SK-N-SH (cell line): Measurements from ENCODE around the gene DNMT3A. TPM values are rescaled to one million over a fixed set of nuclear protein-coding genes. Genes with fewer than 3 reads are reported as not detected.

Experiments used
- CTCF ChIA-PET: fragments of 300-600, 350-600 bp; formaldehyde crosslinking; extraction: SDS; loops from one replicate; lab custom pipeline; 2021; lab: Yijun Ruan, JAX
- POLR2A ChIA-PET: fragments of 350-600 bp; sonication (Branson Sonifier 250); formaldehyde crosslinking; extraction: SDS; loops from one replicate; lab custom pipeline; 2020; ENCODE audit warnings: antibody characterized with exemption, inconsistent platforms; lab: Yijun Ruan, JAX
- DNase-seq: peaks from one replicate; pipeline ENCODE4 v3.0.0; 2012
- H2AFZ ChIP-seq: fragments of 200-600 bp; sonication (generic); 2 replicates; pipeline ENCODE4 v1.8.1; 2016; ENCODE audit warnings: antibody characterized with exemption, mild to moderate bottlenecking, low read depth
- H3F3A ChIP-seq: fragments of 200-600 bp; sonication (generic); replicated peaks from 2 replicates; pipeline ENCODE3; 2016; ENCODE audit warnings: antibody characterized with exemption, mild to moderate bottlenecking; ENCODE audit not compliant: insufficient read depth
- H3K27ac ChIP-seq, 2 experiments: fragments of 200-500 bp in 1 of 2; fragments of 200-600 bp in 1 of 2; sonication (Bioruptor generic) in 1 of 2; sonication (generic), shearing (Covaris generic) in 1 of 2; 2 replicates each; pipeline versions ENCODE4 v1.5.1 to v1.6.1; 2014 to 2016; ENCODE audit warnings: low read depth in 2 of 2, inconsistent platforms in 1 of 2, low read length in 1 of 2, mild to moderate bottlenecking in 1 of 2, mixed read lengths in 1 of 2
- H3K27me3 ChIP-seq: fragments of 200-600 bp; sonication (generic), shearing (Covaris generic); 2 replicates; pipeline ENCODE4 v1.6.1; 2016; ENCODE audit warnings: mixed run types; ENCODE audit not compliant: insufficient read depth
- H3K36me3 ChIP-seq, 2 experiments: fragments of 200-500 bp in 1 of 2; fragments of 200-600 bp in 1 of 2; sonication (Bioruptor generic) in 1 of 2; sonication (generic) in 1 of 2; replicated peaks in 1 of 2; 2 replicates each; pipeline versions ENCODE3 to v1.5.1; 2014 to 2016; ENCODE audit warnings: low read length in 1 of 2, mild to moderate bottlenecking in 1 of 2; ENCODE audit not compliant: insufficient read depth in 2 of 2, control insufficient read depth in 1 of 2
- H3K4me1 ChIP-seq, 2 experiments: fragments of 200-500 bp in 1 of 2; fragments of 200-600 bp in 1 of 2; sonication (Bioruptor generic) in 1 of 2; sonication (generic), shearing (Covaris generic) in 1 of 2; 2 replicates each; pipeline versions ENCODE4 v1.5.1 to v1.6.1; 2014 to 2016; ENCODE audit warnings: low read depth in 1 of 2, low read length in 1 of 2, mixed run types in 1 of 2; ENCODE audit not compliant: insufficient read depth in 2 of 2, control insufficient read depth in 1 of 2
- H3K4me2 ChIP-seq: fragments of 200-600 bp; sonication (generic), shearing (Covaris generic); 2 replicates; pipeline ENCODE4 v1.6.1; 2017; ENCODE audit warnings: mixed run types
- H3K4me3 ChIP-seq, 2 experiments: fragments of 200-500 bp in 1 of 2; fragments of 200-600 bp in 1 of 2; sonication (Bioruptor generic) in 1 of 2; sonication (generic), shearing (Covaris generic) in 1 of 2; 2 replicates each; pipeline versions ENCODE4 v1.5.1 to v1.8.1; 2014 to 2016; ENCODE audit warnings: low read depth in 2 of 2, inconsistent platforms in 1 of 2, low read length in 1 of 2, mild to moderate bottlenecking in 1 of 2, mixed read lengths in 1 of 2, moderate library complexity in 1 of 2
- H3K79me2 ChIP-seq: fragments of 200-600 bp; sonication (generic); 2 replicates; pipeline ENCODE4 v1.8.1; 2017; ENCODE audit warnings: mild to moderate bottlenecking; ENCODE audit not compliant: insufficient read depth
- H3K9ac ChIP-seq: fragments of 200-600 bp; sonication (generic); 2 replicates; pipeline ENCODE4 v1.6.1; 2017; ENCODE audit warnings: mixed run types
- H3K9me2 ChIP-seq: fragments of 200-600 bp; sonication (generic); 2 replicates; pipeline ENCODE4 v1.6.1; 2017; ENCODE audit warnings: mixed run types
- H3K9me3 ChIP-seq: fragments of 200-600 bp; sonication (generic); 2 replicates; pipeline ENCODE4 v1.6.1; 2017; ENCODE audit warnings: mixed run types, mild to moderate bottlenecking, moderate library complexity
- H4K20me1 ChIP-seq: fragments of 200-600 bp; sonication (generic); 2 replicates; pipeline ENCODE4 v1.6.1; 2017; ENCODE audit warnings: mild to moderate bottlenecking, mixed run types; ENCODE audit not compliant: insufficient read depth
- CHD2 ChIP-seq: fragments of 150-350 bp; IDR thresholded peaks from 2 replicates; pipeline ENCODE4 v1.6.1; 2018; ENCODE audit warnings: low read length; ENCODE audit not compliant: partially characterized antibody
- ELF1 ChIP-seq: IDR thresholded peaks from 2 replicates; pipeline ENCODE4 v1.4.0; 2012
- EZH2phosphoT487 ChIP-seq: fragments of 200-600 bp; sonication (generic); IDR thresholded peaks from 2 replicates; pipeline ENCODE4 v1.6.1; 2017; ENCODE audit warnings: low read depth, mixed run types, mild to moderate bottlenecking, antibody characterized with exemption, moderate library complexity, borderline replicate concordance
- FOXM1 ChIP-seq: IDR thresholded peaks from 2 replicates; pipeline ENCODE4 v1.4.0; 2012; ENCODE audit warnings: low read depth, mild to moderate bottlenecking
- GABPA ChIP-seq: IDR thresholded peaks from 2 replicates; pipeline ENCODE4 v1.4.0; 2012; ENCODE audit warnings: low read depth, mild to moderate bottlenecking
- GATA2 ChIP-seq: sonication (generic); formaldehyde crosslinking; IDR thresholded peaks from 2 replicates; pipeline ENCODE4 v1.5.0; 2020; ENCODE audit warnings: mild to moderate bottlenecking, missing genetic modification reagents
- JUND ChIP-seq: IDR thresholded peaks from 2 replicates; pipeline ENCODE4 v1.4.0; 2012
- MEF2A ChIP-seq: IDR thresholded peaks from 2 replicates; pipeline ENCODE4 v1.4.0; 2012; ENCODE audit warnings: low read depth, borderline replicate concordance
- MXI1 ChIP-seq: IDR thresholded peaks from 2 replicates; pipeline ENCODE4 v1.6.1; 2012; ENCODE audit warnings: mild to moderate bottlenecking, low read depth, low read length, improper control_type of control experiment
- POLR2AphosphoS5 ChIP-seq: IDR thresholded peaks from 2 replicates; pipeline ENCODE4 v1.6.1; 2012; ENCODE audit warnings: low read depth, low read length
- RXRA ChIP-seq: IDR thresholded peaks from 2 replicates; pipeline ENCODE4 v1.4.0; 2012; ENCODE audit warnings: low read depth, mild to moderate bottlenecking, borderline replicate concordance
- TEAD4 ChIP-seq: IDR thresholded peaks from 2 replicates; pipeline ENCODE4 v1.4.0; 2012; ENCODE audit warnings: mild to moderate bottlenecking, borderline replicate concordance; ENCODE audit not compliant: insufficient read depth
- YY1 ChIP-seq: IDR thresholded peaks from 2 replicates; pipeline ENCODE4 v1.4.0; 2012; ENCODE audit warnings: low read depth, mild to moderate bottlenecking
- ZBTB33 ChIP-seq: IDR thresholded peaks from 2 replicates; pipeline ENCODE4 v1.4.0; 2012; ENCODE audit warnings: low read depth, borderline replicate concordance
- WGBS: methylation state at CpG from one replicate; pipeline ENCODE4 v1.1.6; 2017; ENCODE audit warnings: low lambda C conversion rate; 5-methylcytosine and 5-hydroxymethylcytosine counted together
- polyA plus RNA-seq, 3 experiments: library from polyadenylated mRNA; depleted of rRNA; stranded (reverse); fragments of >200 nt; gene quantifications; 2 replicates each; pipeline ENCODE4 v1.2.3, GENCODE V29; 2012
- TF ChIP-seq, protein P1 (sequence below): fragments of 200-600 bp; sonication (generic); IDR thresholded peaks from 2 replicates; pipeline ENCODE4 v1.6.1; 2017; ENCODE audit warnings: antibody characterized with exemption, mild to moderate bottlenecking, moderate library complexity
- TF ChIP-seq, protein P2 (sequence below): fragments of 150-350 bp; IDR thresholded peaks from 2 replicates; pipeline ENCODE4 v1.6.1; 2017; ENCODE audit warnings: antibody characterized with exemption, low read length, low read depth, borderline replicate concordance
- TF ChIP-seq, protein P3 (sequence below): fragments of 150-350 bp; IDR thresholded peaks from 2 replicates; pipeline ENCODE4 v1.6.1; 2016; ENCODE audit warnings: mild to moderate bottlenecking, low read depth, low read length
- TF ChIP-seq, protein P4 (sequence below): IDR thresholded peaks from 2 replicates; pipeline ENCODE4 v1.6.1; 2012; ENCODE audit warnings: mild to moderate bottlenecking, low read depth, low read length, moderate library complexity

Gene DNMT3A
- polyA plus RNA-seq, 1 of the 3 experiments (the other 2 are of a cell fraction), result 5.6 TPM

DNA sequence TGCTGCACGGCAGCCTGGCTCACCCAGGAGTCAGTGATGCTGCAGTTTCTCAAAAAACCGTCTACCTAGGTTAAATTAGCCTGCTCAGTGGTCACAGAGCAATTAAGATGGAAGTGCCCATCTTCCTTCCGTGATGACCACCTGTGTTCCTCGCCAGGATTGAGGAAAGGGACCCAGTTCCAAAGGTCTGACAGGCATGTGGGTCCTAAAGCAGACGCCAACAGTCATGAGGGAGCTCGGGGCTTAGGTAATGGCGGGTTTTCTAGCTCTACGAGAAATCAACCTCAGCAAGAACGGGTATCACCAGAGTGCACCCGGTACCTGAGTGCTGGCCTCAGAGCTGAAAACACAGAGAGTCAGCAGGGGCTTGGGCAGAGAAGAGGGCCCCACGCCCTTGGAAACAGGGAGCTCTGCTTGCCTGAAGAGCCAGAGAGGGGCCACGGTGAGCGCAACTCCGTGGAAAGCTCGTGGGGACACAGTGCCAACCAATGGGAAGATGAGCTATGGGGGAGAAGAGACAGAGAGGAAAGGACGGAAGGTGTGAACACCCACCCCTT, 34.3 kb upstream of the DNMT3A start (continued):
- TF ChIP-seq EZH2phosphoT487 (no peak), ZBTB33 (no peak)

GRCh38 chr2:25375371-25375988, 33.8 kb upstream of the DNMT3A start:
- 90% methylated on average over 16 of the region's 17 CpGs for WGBS
- Histone ChIP-seq H2AFZ (no peak overlapping the region), H3K27ac (no peak overlapping the region), H3K36me3 (no peaks in the 10 kb centered on the region), H3F3A (no peaks in the 10 kb centered on the region), H3K4me3 (no peak overlapping the region), H3K9ac (no peak overlapping the region), H3K79me2 (no peaks in the 10 kb centered on the region), H3K27me3 (no peaks in the 10 kb centered on the region), H4K20me1 (no peaks in the 10 kb centered on the region), H3K4me2 (no peak overlapping the region), H3K4me1 (peaks cover 5 to 36% of the 10 kb centered on the region in 2 experiments; a peak in 3 of 4 replicates), H3K9me3 (no peaks in the 10 kb centered on the region), H3K9me2 (no peaks in the 10 kb centered on the region)
- POLR2A ChIA-PET, result interaction anchor here (0.6 to 1.1 kb wide), 2 partner anchors 13 to 31 kb away, joined by 3 to 4 read pairs; no protein-coding TSS in a partner anchor
- CTCF ChIA-PET, result interaction anchor here (0.6 to 7.4 kb wide), 36 partner anchors 7 to 291 kb away, joined by 3 to 72 read pairs (median 5); partner anchors contain the start of gene DNMT3A
- DNase-seq, result no peak
- TF ChIP-seq GATA2 (CRISPR knock-in tag), result no peak
- TF ChIP-seq MEF2A, result no peak
- no peak for TF ChIP-seq JUND
- TF ChIP-seq GABPA, result no peak
- TF ChIP-seq FOXM1, result no peak
- no peak for TF ChIP-seq CHD2
- TF ChIP-seq ELF1, result no peak
- no peak for TF ChIP-seq RXRA
- TF ChIP-seq, protein P1, sequence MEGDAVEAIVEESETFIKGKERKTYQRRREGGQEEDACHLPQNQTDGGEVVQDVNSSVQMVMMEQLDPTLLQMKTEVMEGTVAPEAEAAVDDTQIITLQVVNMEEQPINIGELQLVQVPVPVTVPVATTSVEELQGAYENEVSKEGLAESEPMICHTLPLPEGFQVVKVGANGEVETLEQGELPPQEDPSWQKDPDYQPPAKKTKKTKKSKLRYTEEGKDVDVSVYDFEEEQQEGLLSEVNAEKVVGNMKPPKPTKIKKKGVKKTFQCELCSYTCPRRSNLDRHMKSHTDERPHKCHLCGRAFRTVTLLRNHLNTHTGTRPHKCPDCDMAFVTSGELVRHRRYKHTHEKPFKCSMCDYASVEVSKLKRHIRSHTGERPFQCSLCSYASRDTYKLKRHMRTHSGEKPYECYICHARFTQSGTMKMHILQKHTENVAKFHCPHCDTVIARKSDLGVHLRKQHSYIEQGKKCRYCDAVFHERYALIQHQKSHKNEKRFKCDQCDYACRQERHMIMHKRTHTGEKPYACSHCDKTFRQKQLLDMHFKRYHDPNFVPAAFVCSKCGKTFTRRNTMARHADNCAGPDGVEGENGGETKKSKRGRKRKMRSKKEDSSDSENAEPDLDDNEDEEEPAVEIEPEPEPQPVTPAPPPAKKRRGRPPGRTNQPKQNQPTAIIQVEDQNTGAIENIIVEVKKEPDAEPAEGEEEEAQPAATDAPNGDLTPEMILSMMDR, result no peak
- TF ChIP-seq, protein P2, sequence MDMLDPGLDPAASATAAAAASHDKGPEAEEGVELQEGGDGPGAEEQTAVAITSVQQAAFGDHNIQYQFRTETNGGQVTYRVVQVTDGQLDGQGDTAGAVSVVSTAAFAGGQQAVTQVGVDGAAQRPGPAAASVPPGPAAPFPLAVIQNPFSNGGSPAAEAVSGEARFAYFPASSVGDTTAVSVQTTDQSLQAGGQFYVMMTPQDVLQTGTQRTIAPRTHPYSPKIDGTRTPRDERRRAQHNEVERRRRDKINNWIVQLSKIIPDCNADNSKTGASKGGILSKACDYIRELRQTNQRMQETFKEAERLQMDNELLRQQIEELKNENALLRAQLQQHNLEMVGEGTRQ, result no peak
- no peak for TF ChIP-seq POLR2AphosphoS5
- TF ChIP-seq ZBTB33, result no peak
- TF ChIP-seq, protein P3, sequence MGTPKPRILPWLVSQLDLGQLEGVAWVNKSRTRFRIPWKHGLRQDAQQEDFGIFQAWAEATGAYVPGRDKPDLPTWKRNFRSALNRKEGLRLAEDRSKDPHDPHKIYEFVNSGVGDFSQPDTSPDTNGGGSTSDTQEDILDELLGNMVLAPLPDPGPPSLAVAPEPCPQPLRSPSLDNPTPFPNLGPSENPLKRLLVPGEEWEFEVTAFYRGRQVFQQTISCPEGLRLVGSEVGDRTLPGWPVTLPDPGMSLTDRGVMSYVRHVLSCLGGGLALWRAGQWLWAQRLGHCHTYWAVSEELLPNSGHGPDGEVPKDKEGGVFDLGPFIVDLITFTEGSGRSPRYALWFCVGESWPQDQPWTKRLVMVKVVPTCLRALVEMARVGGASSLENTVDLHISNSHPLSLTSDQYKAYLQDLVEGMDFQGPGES, result no peak
- TF ChIP-seq TEAD4, result no peak
- TF ChIP-seq, protein P4, sequence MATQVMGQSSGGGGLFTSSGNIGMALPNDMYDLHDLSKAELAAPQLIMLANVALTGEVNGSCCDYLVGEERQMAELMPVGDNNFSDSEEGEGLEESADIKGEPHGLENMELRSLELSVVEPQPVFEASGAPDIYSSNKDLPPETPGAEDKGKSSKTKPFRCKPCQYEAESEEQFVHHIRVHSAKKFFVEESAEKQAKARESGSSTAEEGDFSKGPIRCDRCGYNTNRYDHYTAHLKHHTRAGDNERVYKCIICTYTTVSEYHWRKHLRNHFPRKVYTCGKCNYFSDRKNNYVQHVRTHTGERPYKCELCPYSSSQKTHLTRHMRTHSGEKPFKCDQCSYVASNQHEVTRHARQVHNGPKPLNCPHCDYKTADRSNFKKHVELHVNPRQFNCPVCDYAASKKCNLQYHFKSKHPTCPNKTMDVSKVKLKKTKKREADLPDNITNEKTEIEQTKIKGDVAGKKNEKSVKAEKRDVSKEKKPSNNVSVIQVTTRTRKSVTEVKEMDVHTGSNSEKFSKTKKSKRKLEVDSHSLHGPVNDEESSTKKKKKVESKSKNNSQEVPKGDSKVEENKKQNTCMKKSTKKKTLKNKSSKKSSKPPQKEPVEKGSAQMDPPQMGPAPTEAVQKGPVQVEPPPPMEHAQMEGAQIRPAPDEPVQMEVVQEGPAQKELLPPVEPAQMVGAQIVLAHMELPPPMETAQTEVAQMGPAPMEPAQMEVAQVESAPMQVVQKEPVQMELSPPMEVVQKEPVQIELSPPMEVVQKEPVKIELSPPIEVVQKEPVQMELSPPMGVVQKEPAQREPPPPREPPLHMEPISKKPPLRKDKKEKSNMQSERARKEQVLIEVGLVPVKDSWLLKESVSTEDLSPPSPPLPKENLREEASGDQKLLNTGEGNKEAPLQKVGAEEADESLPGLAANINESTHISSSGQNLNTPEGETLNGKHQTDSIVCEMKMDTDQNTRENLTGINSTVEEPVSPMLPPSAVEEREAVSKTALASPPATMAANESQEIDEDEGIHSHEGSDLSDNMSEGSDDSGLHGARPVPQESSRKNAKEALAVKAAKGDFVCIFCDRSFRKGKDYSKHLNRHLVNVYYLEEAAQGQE, result no peak
- TF ChIP-seq MXI1, result no peak
- TF ChIP-seq YY1, result no peak
